Smooth muscle cell (in vitro differentiated cells): ENCODE data around the gene BANP. TPM values are rescaled to one million over a fixed set of nuclear protein-coding genes. Genes with fewer than 3 reads are reported as not detected.
"Not testable (repeated sequence)": the region's sequence is repeated elsewhere in the genome, so short reads cannot be mapped to it uniquely, and the experiment has no call there.

Experiments used
- DNase-seq: peaks from one replicate; lab custom pipeline; 2025; ENCODE audit not compliant: unreplicated experiment; lab: John Stamatoyannopoulos, UW
- H2AFZ ChIP-seq: fragments of 200-600 bp; sonication (generic); 2 replicates; pipeline ENCODE4 v1.6.0; 2016; ENCODE audit warnings: antibody characterized with exemption, low read depth, mild to moderate bottlenecking
- H3F3A ChIP-seq: fragments of 200-600 bp; sonication (generic); 2 replicates; pipeline ENCODE4 v1.6.0; 2017; ENCODE audit warnings: antibody characterized with exemption, low read depth
- H3K27ac ChIP-seq: fragments of 200-600 bp; sonication (generic); 2 replicates; pipeline ENCODE4 v1.5.1; 2016; ENCODE audit warnings: low read depth, mild to moderate bottlenecking
- H3K27me3 ChIP-seq: fragments of 200-600 bp; sonication (generic); 2 replicates; pipeline ENCODE4 v1.6.1; 2016; ENCODE audit warnings: low read depth, mild to moderate bottlenecking
- H3K36me3 ChIP-seq: fragments of 200-600 bp; sonication (generic); 2 replicates; pipeline ENCODE4 v1.5.1; 2016; ENCODE audit warnings: low read depth
- H3K4me1 ChIP-seq: fragments of 200-600 bp; sonication (generic); 2 replicates; pipeline ENCODE4 v1.5.1; 2016; ENCODE audit warnings: low read depth
- H3K4me2 ChIP-seq: fragments of 200-600 bp; sonication (generic); 2 replicates; pipeline ENCODE4 v1.6.0; 2016; ENCODE audit warnings: mild to moderate bottlenecking
- H3K4me3 ChIP-seq: fragments of 200-600 bp; sonication (generic); 2 replicates; pipeline ENCODE4 v1.5.1; 2016; ENCODE audit warnings: mild to moderate bottlenecking
- H3K79me2 ChIP-seq: fragments of 200-600 bp; sonication (generic); 2 replicates; pipeline ENCODE4 v1.6.0; 2016; ENCODE audit warnings: low read depth, mild to moderate bottlenecking
- H3K9ac ChIP-seq: fragments of 200-600 bp; sonication (generic); 2 replicates; pipeline ENCODE4 v1.6.0; 2016; ENCODE audit warnings: low read depth
- H3K9me3 ChIP-seq: fragments of 200-600 bp; sonication (generic); replicated peaks from 2 replicates; pipeline ENCODE4 v1.5.1; 2016; ENCODE audit warnings: low read depth
- H4K20me1 ChIP-seq: fragments of 200-600 bp; sonication (generic); 2 replicates; pipeline ENCODE4 v1.6.0; 2016; ENCODE audit warnings: low read depth
- WGBS: methylation state at CpG from one replicate; pipeline ENCODE4 v1.1.7; 2016; ENCODE audit warnings: low lambda C conversion rate; 5-methylcytosine and 5-hydroxymethylcytosine counted together
- polyA plus RNA-seq: library from polyadenylated mRNA; unstranded; fragments of >200 nt; fragmentation: Nextera tagmentation; extraction: Ambion mirVana; gene quantifications from 2 replicates; pipeline ENCODE4 v1.2.1, GENCODE V29; 2016
- total RNA-seq: library from RNA; depleted of rRNA; stranded (reverse); fragments of >200 nt; gene quantifications from 2 replicates; pipeline ENCODE4 v1.2.3, GENCODE V29; 2014
- TF ChIP-seq, protein P1 (sequence below): fragments of 200-600 bp; sonication (generic); IDR thresholded peaks from 2 replicates; pipeline ENCODE4 v1.5.1; 2017; ENCODE audit warnings: borderline replicate concordance, mild to moderate bottlenecking, antibody characterized with exemption; ENCODE audit not compliant: insufficient read depth, poor library complexity, severe bottlenecking

BANP gene
- total and polyA plus RNA-seq, 2 experiments from 2014 or later = 11.5 to 19.5 TPM

DNA sequence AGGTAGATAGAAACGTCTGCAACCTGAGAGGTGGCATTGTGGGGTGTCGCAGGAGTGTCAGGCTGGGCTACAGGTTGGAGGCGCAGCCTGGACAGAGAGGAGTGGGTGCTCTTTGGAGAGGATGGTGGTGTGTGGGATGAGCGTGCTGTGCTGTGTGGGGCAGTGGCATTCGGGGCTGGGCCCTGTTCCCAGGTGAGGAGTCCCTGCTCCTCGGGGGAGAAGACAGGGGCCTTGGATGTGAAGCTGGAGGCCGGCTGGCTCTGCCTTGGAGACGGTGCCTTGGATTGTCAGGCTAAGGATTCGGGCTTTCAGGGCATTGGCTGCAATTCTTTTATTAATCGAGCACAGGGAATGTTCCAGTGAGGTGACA, 69.3 kb downstream of the BANP start:
- H3K36me3 ChIP-seq = no peaks in the 10 kb centered on the region
- H3K9ac ChIP-seq = no peak overlapping the region
- no peaks in the 10 kb centered on the region for H3K79me2 ChIP-seq
- TF ChIP-seq, protein P1, sequence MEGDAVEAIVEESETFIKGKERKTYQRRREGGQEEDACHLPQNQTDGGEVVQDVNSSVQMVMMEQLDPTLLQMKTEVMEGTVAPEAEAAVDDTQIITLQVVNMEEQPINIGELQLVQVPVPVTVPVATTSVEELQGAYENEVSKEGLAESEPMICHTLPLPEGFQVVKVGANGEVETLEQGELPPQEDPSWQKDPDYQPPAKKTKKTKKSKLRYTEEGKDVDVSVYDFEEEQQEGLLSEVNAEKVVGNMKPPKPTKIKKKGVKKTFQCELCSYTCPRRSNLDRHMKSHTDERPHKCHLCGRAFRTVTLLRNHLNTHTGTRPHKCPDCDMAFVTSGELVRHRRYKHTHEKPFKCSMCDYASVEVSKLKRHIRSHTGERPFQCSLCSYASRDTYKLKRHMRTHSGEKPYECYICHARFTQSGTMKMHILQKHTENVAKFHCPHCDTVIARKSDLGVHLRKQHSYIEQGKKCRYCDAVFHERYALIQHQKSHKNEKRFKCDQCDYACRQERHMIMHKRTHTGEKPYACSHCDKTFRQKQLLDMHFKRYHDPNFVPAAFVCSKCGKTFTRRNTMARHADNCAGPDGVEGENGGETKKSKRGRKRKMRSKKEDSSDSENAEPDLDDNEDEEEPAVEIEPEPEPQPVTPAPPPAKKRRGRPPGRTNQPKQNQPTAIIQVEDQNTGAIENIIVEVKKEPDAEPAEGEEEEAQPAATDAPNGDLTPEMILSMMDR = no peak
- peaks cover 46% of the 10 kb centered on the region for H4K20me1 ChIP-seq
- H2AFZ ChIP-seq = no peak overlapping the region
- H3K27me3 ChIP-seq = no peaks in the 10 kb centered on the region
- peaks cover 6% of the 10 kb centered on the region for H3K4me1 ChIP-seq
- no peaks in the 10 kb centered on the region for H3K9me3 ChIP-seq
- no peak for DNase-seq
- no peak overlapping the region for H3K27ac ChIP-seq
- H3K4me2 ChIP-seq = no peak overlapping the region
- H3F3A ChIP-seq = no peaks in the 10 kb centered on the region
- WGBS = 95% methylated on average over 9 of the region's 10 CpGs
- no peak overlapping the region for H3K4me3 ChIP-seq

GRCh38 chr16:88021041-88021970, 70.1 kb downstream of the BANP start:
- not testable (repeated sequence) for H3K4me1 ChIP-seq, H3K79me2 ChIP-seq, H3K27ac ChIP-seq, H2AFZ ChIP-seq, DNase-seq, H3K9ac ChIP-seq, H3K4me3 ChIP-seq, H3F3A ChIP-seq, H3K36me3 ChIP-seq, H3K4me2 ChIP-seq, H3K27me3 ChIP-seq, H3K9me3 ChIP-seq
- H4K20me1 ChIP-seq = peaks cover 41% of the 10 kb centered on the region
- WGBS = 98% methylated on average over 26 of the region's 26 CpGs

- no peak overlapping the region for H2AFZ ChIP-seq
- no peak overlapping the region for H3K4me2 ChIP-seq
- H3K9ac ChIP-seq = no peak overlapping the region
- no peak for DNase-seq
- H3K4me1 ChIP-seq = peaks cover 6% of the 10 kb centered on the region
- peaks cover 39% of the 10 kb centered on the region for H4K20me1 ChIP-seq
- no peaks in the 10 kb centered on the region for H3K36me3 ChIP-seq
- no peak overlapping the region for H3K4me3 ChIP-seq
- WGBS = 95% methylated on average over 23 of the region's 23 CpGs
- TF ChIP-seq, protein P1 = no peak
- no peak overlapping the region for H3K27ac ChIP-seq
- no peaks in the 10 kb centered on the region for H3K9me3 ChIP-seq
- no peaks in the 10 kb centered on the region for H3F3A ChIP-seq
- no peaks in the 10 kb centered on the region for H3K27me3 ChIP-seq
- H3K79me2 ChIP-seq = no peaks in the 10 kb centered on the region
These were observed 71.1 kb downstream of the BANP start for GRCh38 chr16:88022076-88023042.

GRCh38 chr16:88023366-88023765, 72.1 kb downstream of the BANP start:
- Histone ChIP-seq H3K27me3 (no peaks in the 10 kb centered on the region), H3F3A (no peaks in the 10 kb centered on the region), H3K4me3 (no peak overlapping the region), H3K9ac (no peak overlapping the region), H3K27ac (no peak overlapping the region), H3K79me2 (no peaks in the 10 kb centered on the region), H3K9me3 (no peaks in the 10 kb centered on the region), H2AFZ (no peak overlapping the region), H3K4me1 (peaks cover 6% of the 10 kb centered on the region), H3K36me3 (no peaks in the 10 kb centered on the region), H3K4me2 (no peak overlapping the region), H4K20me1 (peaks cover 39% of the 10 kb centered on the region)
- DNase-seq = no peak
- TF ChIP-seq, protein P1 = no peak
- WGBS = 98% methylated on average over 11 of the region's 12 CpGs
